GM21737 (cell line): Measurements from ENCODE around the gene OCSTAMP.

Experiments used
- ATAC-seq: cut with Tn5 transposase; IDR thresholded peaks from one replicate; pipeline ENCODE4 v1.9.1; 2021; ENCODE audit warnings: mild to moderate bottlenecking, moderate library complexity; ENCODE audit not compliant: unreplicated experiment

Gene OCSTAMP

DNA sequence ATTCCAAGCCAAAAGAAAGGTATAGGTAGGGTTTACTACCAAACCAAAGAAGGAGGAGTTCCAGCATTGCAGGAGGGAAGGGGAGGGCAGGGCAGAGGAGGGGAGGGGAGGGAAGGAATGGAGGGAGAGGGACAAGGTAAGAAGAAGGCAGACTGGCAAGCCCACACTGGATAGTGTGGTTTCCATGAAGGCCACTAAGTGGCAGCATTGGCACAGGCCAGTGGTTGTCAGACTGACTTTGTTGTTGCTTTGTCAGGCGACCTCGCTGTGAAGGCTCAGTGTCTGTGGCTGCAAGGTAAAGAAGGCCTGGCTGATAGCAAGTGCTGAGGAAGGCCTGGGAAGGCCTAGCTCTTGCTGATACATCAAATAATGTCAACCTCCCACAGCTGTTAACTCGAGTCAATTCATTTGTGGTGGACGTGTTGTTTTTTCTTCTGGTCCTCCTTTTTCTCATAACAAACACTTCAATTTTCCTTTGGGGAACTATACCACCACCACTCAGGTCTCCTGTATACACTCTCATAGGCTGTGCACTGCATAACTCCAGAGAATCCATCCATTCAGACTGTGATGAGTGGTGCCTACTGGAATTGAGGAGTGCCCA lies 29.4 kb downstream of the OCSTAMP start:
- ATAC-seq: no peak

DNA sequence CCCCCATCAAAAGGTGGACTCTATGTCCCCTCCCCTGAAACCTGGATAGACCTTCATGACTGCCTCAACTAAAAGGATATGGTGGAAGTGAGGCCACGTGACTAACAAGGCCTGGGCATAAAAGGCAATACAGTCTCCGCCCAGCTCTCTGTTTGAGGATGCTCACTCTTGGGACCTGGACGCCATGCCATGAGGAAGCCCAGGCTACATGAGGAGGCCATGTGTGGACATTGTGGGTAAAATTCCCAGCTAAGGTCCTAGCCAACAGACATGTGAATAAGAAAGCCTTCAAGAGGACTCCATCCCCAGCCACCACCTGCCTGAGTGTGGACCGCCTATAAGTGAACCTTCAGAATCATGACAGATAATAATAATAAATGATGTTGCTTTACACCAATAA lies 29.9 kb downstream of the OCSTAMP start:
- no peak for ATAC-seq

DNA sequence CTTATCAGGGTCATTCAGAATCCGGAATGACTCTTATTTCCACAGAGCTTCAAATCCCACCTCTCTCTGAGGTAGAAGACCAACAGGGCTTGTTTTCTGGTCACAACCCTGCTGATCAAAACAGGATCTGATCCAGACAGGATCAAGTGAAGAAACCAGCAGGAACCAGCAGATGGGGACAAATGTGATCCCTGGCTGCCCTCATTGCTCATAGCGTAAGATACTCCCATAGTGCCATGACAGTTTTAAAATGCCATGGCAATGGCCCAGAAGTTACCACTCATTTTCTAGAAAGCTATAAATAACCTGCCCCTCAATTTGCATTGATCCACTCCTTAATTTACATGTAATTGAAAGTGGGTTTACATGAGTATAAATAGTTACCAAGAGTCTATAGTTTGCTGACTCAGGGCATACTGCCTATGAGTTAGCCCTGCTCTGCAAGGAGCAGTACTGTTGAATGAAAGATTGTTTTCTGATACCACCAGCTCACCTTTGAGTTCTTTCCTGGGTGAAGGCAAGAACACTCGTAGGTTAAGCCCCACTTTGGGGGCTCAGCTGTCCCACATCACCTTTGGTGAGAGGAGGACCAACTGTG lies 30.9 kb downstream of the OCSTAMP start:
- no peak for ATAC-seq

DNA sequence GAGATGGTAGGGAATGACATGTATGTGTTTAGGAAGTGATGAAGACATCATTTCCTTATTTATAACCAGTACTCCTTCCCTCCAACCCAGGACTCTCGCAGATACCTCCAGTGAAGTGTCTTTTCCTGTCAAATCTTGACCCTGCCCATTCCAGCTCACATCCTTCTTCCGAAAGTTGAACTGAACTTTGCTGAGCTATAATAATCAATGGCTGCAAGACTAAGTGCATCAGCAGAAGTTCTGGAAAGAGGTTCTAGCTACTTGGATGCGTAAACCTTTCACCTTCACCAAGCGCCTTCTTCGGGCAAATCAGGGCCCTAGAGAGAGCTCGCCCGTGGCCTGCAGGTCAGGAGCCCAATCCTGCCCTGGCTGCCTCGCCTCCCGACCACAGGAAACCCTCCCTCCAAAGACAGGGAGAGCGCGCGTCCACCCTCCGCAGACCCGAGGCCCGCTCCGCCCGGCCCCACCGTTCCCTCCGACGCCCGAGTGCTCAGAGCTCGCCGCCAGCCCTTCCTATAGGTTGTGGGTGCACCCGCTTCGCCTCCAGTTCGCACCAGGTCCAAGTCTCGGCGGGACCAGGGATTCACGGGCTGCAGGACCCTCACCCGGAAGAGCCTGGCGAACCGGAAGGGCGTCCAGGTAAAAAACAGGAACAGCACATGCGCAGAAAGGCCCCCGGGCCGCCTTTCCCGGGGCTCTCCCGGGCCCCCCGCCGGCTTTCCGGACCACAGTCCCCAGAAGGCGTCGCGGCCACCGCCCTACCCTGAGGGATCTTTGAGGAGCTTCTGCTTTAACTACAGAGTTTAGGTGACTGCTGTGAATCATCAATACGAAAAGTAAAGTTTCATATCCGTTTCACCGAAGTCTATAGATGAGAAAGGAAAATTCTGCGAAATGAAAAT lies 37.3 kb downstream of the OCSTAMP start, which contains the start of gene ZNF334:
ZNF334 (minus strand) TSS at position 617 of the 902 bp plus-strand sequence. CDS start 1,457 bp downstream, outside the sequence.
- ATAC-seq: no peak

DNA sequence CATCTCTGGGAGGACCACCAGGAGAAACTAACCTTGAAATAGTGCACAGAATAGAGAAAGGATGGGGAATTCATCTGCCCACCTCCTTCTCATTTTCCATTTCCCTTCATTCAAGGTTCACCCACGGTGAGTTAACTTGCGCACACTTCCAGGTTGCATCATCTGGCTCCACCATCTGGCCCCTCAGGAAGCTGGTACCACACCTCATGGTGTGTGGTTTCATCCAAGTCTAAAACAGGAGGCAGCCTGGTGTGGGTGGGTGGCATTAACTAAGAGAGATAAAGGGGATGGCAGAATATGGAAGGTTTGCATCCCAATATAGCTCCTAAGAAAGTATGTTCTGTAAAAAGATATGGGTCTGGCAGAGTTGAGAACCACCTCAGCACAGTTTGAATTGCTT lies 40.9 kb downstream of the OCSTAMP start:
- no peak for ATAC-seq

DNA sequence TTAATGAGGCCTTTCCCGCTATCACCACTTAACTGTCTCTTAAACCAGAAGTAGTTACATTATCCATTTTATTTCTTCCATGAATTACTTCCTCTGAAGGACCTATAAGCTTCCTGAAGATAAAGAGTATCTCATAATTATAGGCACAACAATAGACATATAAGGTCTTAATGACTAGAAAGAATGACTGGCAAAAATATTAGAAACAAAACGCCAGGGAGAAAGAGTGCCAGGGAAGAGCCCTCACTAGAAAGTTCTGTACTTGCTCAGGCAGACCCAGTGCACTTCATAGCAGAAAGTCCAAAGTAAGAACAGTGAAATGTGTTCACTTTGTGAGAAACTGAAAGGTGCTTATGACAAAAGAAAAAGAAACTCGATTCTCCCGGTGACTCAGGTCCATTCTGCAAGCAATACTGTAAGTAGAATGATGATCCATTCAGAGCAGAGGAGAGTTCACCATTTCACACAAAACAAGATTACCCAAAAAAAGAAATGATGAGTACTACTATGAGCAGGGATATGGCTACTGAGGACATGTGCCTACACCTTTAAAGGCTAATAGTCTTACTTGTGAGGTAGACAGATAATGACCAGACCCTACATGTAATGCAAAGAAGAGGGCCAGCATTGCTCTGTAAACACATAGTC lies 42.6 kb downstream of the OCSTAMP start:
- no peak for ATAC-seq

DNA sequence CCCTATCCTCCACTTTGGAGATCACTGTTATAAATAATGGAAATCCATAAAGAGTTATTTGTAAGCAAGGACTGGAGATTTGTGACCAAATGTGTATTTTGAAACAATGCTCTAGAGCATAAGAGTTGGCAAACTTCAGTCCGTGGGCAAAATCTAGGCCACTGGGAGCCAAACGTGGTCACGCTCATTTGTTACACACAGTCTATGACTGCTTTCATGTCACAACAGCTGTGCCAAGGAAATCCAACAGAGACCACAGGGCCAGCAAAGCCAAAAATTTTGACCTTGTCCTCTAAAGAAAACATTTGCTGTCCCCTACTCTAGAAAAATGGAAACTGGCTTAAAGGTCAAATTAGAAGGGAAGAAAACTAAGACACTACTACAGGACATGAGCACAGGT lies 44.9 kb downstream of the OCSTAMP start:
- ATAC-seq: no peak

DNA sequence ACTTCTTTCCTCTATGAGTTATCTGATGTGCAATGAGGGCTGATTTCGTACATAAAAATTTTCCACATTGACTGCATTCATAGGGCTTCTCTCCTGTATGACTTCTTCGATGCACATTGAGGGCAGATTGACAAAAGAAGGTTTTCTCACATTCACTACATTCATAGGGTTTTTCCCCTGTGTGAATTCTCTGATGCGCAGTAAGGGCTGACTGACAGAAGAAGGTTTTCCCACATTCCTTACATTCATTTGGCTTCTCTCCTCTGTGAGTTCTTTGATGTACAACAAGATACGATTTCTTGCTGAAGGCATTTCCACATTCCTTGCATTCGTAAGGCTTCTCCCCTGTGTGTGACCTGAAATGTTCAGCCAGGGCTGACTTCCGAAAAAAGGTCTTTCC lies 48.5 kb downstream of the OCSTAMP start:
- ATAC-seq: no peak

DNA sequence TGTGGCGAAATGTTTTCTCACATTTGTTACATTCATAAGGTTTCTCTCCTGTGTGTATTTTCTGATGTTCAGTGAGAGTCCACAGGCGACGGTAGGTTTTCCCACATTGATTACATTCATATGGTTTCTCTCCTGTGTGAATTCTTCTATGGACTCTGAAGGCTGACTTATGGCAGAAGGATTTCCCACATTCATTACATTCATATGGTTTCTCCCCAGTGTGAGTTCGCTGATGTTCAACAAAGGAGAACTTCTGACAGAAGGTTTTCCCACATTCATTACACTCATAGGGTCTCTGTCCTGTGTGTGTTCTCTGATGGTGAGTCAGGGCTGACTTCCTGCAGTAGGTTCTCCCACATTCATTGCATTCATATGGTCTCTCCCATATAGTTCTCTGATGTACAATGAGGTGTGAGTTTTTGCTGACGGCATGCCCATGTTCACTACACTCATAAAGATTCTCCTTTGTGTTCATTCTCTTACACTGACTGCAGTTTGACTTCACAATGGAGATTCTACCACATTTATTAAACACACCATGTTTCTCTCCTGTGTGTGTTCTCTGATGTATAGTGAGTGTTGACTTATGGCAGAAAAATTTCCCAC lies 49.0 kb downstream of the OCSTAMP start:
- no peak for ATAC-seq

DNA sequence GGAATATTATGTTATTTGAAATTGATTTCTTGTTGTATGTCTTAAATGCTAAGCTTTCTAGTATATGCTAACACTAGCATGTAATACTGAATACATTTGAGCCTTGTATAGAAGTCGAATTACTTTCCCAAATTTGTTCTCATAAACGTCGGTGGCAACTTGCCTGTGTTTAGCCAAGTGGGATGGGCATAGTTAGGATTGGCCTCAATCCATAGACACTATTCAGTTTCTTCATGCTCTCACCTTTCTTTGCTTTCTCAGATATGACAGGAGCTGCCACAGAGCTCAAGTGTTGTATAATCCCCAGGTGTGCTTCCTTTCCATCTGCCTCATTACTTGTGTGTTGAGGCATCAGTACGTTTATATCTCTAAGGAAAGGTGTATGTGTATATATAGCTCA lies 56.4 kb downstream of the OCSTAMP start:
- no peak for ATAC-seq

DNA sequence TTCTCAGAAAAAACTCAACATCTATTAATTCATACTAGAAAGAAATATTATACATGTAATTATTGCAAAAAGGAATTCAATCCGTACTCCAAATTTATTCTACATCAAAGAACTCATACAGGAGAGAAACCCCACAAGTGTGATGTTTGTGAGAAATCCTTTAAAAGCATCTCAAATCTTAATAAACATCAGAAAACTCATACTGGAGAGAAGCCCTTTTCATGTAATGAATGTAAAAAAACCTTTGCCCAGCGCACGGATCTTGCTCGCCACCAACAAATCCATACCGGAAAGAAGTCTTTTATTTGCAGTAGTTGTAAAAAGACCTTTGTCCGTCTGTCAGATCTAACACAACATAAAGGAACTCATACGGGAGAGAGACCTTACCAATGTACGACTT lies 59.1 kb downstream of the OCSTAMP start:
- ATAC-seq: no peak
